NCI-H2227 treated with DMSO at 0.1 percent for 48 hours (cell line): ENCODE measurements around the gene TIGD2.

Source experiments
- DNase-seq: peaks from one replicate; lab custom pipeline; 2025; lab: John Stamatoyannopoulos, UW

TIGD2 gene

DNA sequence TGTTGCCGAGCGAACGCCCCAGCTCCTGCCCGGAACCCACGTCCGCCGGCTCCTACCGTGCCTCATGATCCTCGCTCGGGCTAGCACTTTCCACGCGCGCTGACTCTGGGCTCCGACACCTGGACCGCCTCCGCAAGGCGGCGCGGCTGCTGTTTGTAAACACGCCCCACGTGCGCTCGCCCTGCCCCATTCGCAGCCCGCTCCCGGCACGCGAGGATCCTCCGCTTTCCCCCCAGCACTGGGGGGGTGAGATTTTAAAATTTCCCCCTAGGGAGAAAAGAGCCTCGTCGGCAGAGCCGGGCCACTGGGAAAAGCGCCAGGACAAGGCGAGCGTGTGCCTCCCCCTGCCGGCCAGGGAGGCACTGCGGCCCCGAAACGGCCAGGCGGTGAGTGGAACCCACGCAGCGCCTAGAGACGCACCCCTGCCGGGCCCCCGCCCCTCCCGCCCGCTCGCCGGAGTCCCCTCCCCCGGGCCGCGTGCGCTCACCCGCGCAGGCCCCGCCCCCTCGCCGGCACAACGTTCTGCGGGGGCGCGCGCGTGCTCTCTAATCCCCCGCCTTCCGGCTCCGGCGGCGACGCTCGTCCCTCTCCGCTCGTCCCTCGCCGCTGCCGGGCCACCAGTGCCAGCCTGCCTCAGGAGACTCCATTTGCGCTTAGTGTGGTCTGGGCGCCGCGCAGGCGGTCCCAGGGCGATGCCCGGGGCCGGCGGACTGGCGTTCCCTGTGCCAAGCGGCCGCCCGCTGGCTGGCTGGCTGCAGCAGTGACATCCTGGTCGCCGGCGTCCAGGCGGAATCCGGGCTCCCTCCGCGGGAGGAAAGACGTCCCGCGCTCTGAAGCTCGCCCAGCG, at the start of gene TIGD2:
Gene TIGD2 (plus strand): TSS at position 548 of the 847 bp plus-strand sequence. CDS start 1,442 bp downstream, outside the sequence.
- DNase-seq = peak; percentile 80

DNA sequence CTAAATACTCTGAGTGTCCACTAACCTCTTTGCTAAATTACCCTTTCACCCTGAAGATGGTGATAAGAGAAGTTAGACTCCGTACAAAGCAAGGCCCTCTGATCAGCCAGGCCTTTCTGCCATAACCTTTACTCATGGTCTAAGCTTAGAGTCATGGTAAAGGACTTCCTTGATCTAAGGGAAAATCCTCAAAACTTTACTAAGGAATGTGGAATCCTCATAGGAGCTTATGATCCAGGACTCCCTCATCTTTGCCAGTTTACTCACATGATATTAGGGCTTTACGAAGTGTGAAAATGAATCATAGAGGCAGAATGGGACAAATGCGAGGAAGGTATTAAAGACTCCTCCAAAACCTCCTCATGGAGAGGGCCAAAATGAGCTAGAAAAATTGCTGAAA, 46.5 kb upstream of the TIGD2 start:
- DNase-seq = no peak

DNA sequence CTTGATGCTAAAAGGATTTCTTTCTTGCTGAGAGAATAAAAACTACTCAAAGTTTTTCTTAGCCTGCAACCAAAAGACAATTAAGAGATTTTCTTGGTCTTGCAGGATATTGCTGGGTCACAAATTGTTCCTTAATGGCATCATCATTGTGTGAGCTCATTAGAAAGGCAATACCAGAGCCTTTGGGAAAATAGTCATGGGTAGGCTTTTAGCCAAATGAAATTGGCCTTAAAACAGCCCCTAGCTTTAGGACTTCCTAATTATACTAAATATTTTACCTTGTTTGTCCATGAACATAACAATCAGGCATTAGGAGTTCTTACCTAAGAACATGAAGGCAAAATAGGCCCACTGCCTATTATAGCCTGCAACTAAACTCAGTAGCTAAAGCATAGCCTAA, 43.9 kb upstream of the TIGD2 start:
- no peak for DNase-seq

DNA sequence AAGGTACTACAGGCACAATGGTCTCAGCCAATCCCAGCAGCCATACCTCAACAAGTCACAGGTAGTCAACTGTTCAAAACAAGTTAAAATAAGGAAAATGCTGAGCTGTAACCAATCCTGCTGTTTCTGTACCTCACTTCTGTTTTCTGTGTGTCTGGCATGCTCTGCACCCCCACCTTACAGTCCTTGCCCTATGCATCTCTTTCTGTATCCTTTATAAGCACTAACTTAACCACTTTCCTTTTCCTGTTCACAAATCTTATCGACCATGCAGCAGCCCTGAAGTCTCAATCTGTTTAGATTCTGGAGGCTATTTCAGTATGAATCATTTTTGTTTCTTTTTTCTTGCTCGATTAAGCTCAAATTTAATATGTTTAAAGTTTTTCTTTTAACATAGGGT, 41.9 kb upstream of the TIGD2 start:
- DNase-seq = no peak

DNA sequence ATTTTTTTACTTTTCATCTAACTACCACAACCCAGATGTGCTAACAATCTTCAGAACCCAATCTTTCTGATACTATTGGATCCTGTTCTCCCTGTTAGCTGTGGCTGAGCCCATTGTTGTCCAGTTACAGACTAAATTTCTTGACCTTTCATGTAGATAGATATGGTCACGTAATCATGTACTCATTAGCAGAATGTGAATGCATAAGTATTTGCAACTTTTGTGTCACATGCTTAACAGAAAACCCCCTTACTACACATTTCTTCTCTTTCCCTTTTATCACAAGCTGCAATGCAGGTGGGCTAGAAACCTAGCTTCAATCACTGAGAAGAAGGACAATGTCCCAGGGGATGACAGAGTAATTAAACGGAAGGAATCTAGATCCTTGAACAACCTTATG, 41.3 kb upstream of the TIGD2 start:
- no peak for DNase-seq

DNA sequence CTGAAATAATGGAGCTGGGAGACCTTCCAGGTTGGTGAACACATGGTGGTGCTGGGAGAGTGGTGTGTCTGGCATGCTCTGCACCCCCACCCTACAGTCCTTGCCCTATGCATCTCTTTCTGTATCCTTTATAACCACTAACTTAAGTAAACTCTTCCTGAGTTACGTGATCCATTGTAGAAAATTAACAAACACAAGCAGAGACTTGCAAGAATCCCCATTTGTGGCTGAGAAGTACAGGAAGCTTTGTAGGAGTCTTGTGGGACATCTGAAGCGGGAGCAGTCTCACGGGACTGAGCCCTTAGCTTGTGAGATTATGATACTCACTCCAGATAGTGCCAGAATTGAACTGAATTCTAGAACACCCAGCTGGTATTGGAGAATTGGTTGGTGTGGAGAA, 40.0 kb upstream of the TIGD2 start:
- DNase-seq = no peak

DNA sequence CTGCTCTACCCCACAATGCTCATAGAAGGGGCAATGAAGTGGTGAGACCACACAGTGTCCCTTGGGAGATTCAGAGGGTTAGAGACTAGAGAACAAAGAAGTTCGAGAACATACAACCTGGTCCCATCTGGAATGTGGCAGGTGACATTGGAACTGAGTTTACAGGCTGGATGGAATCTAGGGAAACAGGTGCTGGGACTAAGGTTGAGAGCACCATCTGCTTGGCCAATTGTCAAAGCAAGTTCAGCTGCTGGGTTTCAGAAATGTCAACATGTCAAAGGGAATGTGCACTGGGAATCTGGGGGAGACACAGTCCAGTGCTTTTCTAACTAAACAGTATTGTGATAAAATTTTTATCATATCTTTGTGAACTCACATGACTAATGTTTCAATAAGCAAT, 38.4 kb upstream of the TIGD2 start:
- DNase-seq = no peak

DNA sequence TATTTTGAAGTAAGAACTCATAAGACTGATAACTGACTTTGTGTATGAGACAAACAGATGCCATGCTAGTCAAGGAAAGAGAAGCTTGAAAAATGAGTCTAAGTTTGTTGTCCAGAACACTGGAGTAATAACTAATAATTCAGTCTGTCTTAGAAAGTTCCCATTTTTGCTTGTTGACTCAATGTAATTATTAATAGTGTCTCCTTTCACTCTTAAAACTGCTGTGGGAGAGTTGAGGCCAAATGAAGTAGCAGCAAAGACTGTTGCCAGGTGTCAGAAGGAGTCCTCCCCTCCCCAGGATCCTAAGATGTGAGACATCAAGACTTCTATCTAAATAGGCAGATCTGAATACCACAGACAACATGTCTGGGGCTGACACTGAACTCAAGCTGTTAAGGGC, 33.6 kb upstream of the TIGD2 start:
- DNase-seq = no peak

DNA sequence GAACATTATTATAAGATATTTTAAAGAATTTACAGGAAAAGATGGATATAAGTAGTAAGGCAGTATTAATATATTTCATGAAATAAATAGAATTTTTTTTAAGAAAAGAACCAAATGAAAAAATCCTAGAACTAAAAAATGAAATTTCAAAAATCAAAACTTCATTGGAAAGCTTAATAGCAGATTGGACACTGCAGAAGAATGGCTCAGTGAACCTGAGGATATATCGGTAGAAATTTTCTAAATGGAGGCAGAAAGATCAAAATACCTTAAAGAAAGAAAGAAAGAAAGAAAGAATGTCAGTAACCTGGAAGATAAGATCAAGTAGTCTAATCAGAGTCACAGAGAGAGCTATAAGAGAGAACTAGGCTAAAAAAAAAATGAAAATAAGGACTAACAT, 33.0 kb upstream of the TIGD2 start:
- DNase-seq = no peak

DNA sequence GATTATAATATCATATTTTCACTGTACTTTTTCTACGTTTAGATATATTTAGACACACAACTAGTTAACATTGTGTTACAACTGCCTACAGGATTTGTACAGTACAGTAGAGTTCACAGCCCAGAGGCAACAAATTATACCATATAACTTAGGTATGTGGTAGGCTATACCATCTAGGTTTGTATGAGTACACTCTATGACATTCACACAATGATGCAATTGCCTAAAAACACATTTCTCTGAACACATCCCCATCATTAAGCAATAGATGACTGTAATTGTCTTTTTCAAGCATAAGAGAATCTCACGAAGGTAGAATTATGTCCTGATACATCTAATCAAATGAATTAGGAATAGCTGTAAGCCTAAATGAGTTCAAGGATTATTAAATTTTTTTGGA, 12.3 kb upstream of the TIGD2 start:
- DNase-seq = no peak

DNA sequence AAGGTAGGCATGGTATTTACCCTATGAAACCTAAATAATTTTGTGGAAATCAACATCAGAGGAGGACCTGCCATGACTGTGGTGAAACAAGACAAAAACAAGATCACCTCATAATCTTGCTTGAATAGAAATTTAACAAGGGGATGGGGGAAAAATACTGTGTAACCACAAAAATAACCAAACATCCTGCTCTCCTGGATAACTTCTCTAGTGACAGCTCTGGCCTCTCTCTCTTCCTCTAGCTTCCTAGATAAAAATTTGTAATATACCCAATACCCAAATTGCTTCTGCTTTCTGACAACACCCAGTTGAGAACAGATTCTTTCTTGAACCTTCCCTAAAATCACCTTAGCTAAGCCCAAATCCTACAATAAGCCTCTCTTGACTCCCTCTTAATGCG, 11.9 kb upstream of the TIGD2 start:
- no peak for DNase-seq

DNA sequence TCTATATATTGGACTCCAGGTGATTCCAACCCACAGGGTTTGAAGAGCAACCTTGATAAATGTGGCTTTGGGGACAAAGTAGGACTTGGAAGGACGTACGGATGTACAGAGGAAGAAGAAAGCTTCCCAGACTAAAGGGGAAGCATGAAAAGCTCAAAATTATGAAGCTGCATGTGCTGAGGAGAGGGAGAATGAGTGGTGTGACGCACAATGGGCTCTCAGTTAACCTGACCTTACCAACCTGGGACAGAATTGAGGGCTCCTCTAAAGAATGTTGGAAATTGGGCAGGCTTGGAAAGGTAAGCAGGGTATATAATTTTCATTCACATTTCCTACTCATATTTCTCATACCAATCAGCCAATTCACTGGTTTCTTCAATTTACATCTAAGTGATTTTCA, 10.5 kb upstream of the TIGD2 start:
- no peak for DNase-seq

DNA sequence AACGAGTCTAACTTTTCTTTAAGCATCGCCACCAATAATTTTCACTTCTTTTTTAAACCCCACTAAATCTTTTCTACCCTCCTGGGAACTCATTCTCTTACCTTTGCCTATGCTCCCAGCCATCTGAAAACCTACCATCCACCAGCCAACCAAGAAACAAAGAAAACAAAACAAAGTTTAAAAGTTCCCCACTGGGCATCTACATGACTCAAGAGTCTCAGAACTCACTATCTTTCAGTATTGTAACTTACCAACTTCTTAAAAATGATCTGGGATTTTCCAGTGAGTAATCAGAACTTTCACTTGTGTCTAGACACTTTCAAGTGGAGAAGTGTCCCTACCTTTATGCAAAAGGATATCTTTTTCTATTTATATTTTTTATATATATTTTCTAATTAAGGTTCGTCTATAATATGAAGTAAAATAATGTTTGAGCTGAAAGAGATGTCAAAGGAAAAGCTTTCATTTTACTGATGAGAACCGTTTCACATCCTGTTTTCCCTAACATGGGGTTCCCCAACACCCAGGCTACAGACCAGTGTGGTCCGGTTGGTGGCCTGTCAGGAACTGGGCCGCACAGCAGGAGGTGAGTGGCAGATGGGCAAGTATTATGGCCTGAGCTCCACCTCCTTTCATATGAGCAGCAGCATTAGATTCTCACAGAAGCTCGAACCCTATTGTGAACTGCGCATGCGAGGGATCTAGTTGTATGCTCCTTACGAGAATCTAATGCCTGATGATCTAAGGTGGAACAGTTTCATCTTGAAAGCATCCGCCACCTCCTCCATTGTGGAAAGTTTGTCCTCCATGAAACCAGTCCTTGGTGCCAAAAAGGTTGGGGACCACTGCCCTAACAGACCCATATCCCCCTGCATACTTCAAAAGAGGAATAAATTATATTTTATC, 9.8 kb upstream of the TIGD2 start:
- no peak for DNase-seq

DNA sequence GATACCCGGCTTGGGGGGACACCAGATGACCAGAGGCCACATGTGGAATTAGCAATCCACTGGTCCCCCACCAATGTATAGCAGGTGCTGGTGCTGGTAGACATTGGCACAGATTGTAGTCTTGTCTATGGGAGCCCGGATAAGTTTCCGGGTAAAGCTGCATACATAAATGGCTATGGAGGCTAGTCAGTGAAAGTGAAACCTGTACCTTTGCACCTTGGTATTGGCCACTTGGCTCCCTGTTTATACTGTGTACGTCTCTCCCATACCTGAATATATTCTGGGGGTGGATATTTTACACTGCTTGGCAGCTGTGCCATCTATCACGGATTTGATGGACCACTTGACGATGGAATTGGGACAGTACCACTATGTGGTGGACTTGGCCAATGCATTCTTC, 5.6 kb upstream of the TIGD2 start:
- DNase-seq = no peak

DNA sequence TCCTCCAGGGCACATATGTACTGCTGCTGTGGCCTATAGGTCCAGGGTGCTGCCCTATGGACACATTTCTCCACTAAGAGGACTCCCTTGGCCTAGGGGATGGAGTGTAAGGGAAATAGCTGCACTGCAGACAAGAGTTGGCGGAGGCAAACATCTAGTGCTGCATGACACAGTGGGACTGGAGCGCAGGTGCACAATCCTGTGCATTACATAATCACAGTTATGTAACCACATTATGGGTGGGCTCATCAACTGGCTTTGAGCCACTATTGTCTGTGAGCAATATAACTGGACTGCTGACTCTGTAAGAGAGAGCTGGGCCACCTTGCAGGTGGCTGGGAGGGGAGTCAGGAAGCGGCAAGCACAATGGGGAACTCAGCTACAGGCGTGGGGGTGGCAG, 3.2 kb upstream of the TIGD2 start:
- DNase-seq = no peak

DNA sequence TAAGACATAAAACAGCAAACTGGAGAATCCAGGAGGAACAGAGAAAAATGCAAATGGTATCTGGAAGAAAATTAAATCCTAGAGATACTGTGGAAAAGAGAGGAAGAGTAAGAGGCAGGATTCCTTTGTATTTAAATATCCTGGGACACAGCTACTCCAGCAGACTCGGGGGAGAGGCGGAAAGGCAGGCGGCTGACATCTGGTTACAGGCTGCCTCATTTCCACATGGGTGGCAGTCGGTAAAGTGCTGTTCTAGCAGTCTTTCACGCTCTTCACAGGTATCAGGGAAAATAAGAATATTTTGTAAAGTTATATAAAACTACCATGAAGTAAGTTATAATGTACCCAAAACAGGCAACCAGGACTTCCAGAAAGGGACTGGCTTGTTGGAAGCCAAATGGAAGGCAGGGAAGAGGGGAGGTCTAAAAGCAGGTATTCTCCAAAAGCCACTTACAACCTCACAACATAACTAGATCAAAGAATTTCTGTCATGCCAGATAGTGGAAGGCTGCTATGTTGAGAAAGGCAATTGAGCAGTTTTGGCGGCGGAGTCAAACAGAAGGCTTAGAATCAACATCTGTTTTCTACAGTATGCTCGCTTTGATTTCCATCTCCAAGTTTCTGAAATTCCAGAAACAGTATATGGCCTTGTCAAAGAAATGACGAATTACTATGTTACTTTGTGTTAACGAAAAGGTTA, 1.3 kb upstream of the TIGD2 start:
- no peak for DNase-seq

DNA sequence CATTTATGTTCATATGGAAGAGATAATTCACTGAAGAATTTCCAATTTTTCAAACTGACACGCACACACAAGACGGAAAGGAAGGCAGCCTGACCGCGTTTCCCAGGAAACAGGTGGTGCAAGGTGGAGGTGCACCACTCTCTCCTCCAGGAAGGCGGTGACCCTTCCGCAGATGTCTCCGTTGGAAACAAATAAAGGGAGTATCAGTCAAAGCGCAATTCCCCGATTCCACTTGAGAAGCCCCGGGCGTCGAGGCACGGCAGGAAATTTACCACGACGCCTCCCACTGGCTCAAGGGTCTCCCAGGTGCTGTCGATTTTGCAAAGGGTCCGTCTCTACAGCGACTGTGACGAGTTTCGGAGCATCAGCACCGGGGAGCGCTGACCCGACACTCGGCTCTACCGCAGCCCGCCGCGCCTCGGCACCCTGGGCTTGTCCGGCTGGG, 770 bp upstream of the TIGD2 start:
- no peak for DNase-seq

DNA sequence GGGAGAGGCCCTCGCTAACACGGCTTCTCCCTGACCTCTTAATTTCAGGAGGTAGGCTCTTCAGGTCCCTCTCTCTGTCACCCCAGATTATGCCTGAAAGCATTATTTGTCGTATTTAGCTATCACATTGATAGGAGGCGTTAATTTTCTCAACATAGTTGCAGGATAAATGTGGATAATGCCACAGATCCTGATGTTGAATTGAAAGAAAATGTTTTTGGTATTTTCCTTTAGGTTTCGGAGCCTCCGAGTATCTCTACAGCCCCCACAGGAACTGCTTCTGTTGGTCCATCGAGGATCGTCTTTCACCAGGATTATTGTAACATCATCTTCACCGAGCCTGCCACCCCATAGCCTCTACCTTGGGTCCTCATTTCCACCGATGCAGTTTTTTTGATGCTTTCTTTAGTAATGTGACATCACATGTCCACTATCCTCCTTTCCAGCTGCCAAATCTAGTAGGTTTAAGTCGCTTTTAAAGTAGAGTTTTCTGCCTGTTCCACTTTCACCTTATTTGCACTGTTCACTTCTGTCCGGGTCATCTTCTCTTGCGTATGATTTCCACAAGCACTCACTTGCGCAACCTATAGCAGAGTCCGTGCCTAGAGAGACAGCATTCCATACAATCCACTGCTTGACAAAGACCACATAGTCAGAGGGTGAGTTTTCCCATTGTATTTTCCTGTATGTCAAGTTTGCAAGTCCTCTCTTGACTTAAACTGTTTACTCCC, 665 bp downstream of the TIGD2 start:
- DNase-seq = no peak

DNA sequence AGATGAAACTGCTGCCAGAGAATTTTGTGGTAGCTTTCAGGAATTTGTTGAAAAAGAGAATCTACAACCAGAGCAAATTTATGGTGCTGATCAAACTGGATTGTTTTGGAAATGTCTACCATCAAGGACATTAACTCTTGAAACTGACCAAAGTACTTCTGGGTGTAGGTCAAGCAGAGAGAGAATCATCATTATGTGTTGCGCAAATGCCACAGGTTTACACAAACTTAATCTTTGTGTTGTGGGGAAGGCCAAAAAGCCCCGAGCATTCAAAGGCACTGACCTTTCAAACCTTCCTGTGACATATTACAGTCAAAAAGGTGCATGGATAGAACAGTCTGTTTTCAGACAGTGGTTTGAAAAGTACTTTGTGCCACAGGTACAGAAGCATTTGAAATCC, 2.1 kb downstream of the TIGD2 start:
- DNase-seq = no peak

DNA sequence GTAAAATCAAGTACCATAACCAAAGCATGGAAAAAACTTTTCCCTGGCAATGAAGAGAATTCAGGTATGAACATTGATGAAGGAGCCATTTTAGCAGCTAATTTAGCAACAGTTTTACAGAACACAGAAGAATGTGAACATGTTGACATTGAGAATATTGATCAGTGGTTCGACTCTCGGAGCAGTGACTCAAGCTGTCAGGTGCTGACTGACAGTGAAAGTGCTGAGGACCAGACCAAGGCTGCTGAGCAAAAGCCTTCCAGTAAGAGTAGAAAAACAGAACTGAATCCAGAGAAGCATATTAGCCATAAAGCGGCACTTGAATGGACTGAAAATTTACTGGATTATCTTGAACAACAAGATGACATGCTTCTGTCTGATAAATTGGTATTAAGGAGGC, 2.8 kb downstream of the TIGD2 start:
- no peak for DNase-seq

DNA sequence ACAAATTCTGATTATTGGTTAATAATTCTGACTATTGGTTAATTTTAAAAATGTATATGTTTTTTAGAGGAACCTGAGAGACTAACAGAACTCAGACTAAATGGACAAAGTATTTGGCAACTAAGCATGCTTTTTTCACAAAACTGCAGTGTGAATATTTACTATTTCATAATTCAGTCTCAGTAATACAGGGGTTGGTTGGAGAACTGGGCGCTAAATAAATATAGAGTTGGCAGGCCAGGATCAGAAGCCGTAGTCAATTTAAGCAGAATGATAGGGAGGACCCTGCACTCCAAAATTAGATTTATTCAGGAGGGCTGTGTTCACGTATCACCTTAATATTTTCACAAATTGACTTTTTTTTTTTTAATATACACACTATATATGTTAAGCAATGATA, 5.8 kb downstream of the TIGD2 start:
- no peak for DNase-seq

DNA sequence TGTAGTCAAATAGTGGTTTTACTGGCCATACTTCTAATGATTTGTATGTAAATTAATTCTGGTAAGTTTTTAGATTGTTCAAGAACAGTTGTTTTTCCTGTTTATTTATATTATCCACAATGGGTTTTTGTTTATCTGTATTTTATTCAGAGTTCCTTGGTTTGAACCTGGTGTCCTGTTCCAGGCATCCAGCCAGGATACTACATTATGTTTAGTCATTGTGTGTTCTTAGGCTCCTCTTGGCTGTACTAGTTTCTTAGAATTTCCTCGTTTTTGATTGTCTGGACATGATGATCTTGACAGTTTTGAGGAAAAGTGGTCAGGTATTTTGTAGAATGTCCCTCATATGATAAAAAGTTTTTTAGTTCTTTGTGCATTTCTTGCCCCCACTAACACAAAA, 7.8 kb downstream of the TIGD2 start:
- no peak for DNase-seq
